ENCODE data around the gene NDUFA8. TPM values are rescaled to one million over a fixed set of nuclear protein-coding genes. Genes with fewer than 3 reads are reported as not detected.

NDUFA8 gene
- polyA plus RNA-seq, 1 donor (not counting 4 experiments of a cell fraction or from before 2014, with no cell fraction given): 105 TPM

GRCh38 chr9:122190597-122191381 lies 31.2 kb upstream of the NDUFA8 start:
- FAIRE-seq: no peak
- DNase-seq (ENCODE audit: low read depth, low spot score): no peak
- no peak overlapping the region for H3K27ac ChIP-seq (ENCODE audit: control insufficient read depth, insufficient read depth, low read length)

GRCh38 chr9:122188369-122188768 lies 28.8 kb upstream of the NDUFA8 start:
- no peak for TF ChIP-seq CTCF (optimal IDR thresholded peaks at IDR 0.05 in 1 of 3, IDR thresholded peaks at IDR 0.05 in 1 of 3, conservative IDR thresholded peaks at IDR 0.05 in 1 of 3; ENCODE audit: extremely low read depth in 1 of 3, insufficient read depth in 2 of 3, low read length in 3 of 3)
- TF ChIP-seq EZH2 (IDR thresholded peaks at IDR 0.05; ENCODE audit: low read length): no peak
- FAIRE-seq: no peak
- Histone ChIP-seq H4K20me1 (ENCODE audit: control insufficient read depth, extremely low read depth, insufficient read depth, low read length) (no peaks in the 10 kb centered on the region), H3K9me3 (ENCODE audit: control insufficient read depth, low read depth, low read length) (no peaks in the 10 kb centered on the region), H3K4me3 (ENCODE audit: control insufficient read depth in 2 of 3, extremely low read depth in 1 of 3, insufficient read depth in 2 of 3, low read depth in 1 of 3, low read length in 3 of 3) (no peak overlapping the region), H3K79me2 (ENCODE audit: control insufficient read depth, insufficient read depth, low read length) (no peaks in the 10 kb centered on the region), H3K4me1 (ENCODE audit: control insufficient read depth, extremely low read depth, insufficient read depth, low read length) (peaks cover 9% of the 10 kb centered on the region), H2AFZ (ENCODE audit: control insufficient read depth, low read length) (no peak overlapping the region), H3K9me1 (ENCODE audit: control insufficient read depth, extremely low read depth, insufficient read depth, low read length) (no peaks in the 10 kb centered on the region), H3K27me3 (ENCODE audit: control insufficient read depth, extremely low read depth, insufficient read depth, low read length) (peaks cover 7% of the 10 kb centered on the region), H3K4me2 (ENCODE audit: control insufficient read depth, extremely low read depth, insufficient read depth, low read depth, low read length) (no peak overlapping the region), H3K27ac (ENCODE audit: control insufficient read depth, insufficient read depth, low read length) (no peak overlapping the region), H3K9ac (ENCODE audit: control insufficient read depth, extremely low read depth, insufficient read depth, low read length) (no peak overlapping the region), H3K36me3 (ENCODE audit: control insufficient read depth in 2 of 2, extremely low read depth in 1 of 2, insufficient read depth in 2 of 2, low read length in 2 of 2) (no peaks in the 10 kb centered on the region)
- DNase-seq (ENCODE audit: low read depth, low spot score): no peak
- dilution Hi-C loops (cut with MboI; ENCODE audit: extremely low pct_ligation_motif_present, low sequenced_read_pairs): no loop called here

More at GRCh38 chr9:122190597-122191381, 31.2 kb upstream of the NDUFA8 start:
- Histone ChIP-seq H3K9me3 (ENCODE audit: control insufficient read depth, low read depth, low read length) (no peaks in the 10 kb centered on the region), H3K36me3 (ENCODE audit: control insufficient read depth in 2 of 2, extremely low read depth in 1 of 2, insufficient read depth in 2 of 2, low read length in 2 of 2) (no peaks in the 10 kb centered on the region), H3K4me3 (ENCODE audit: control insufficient read depth in 2 of 3, extremely low read depth in 1 of 3, insufficient read depth in 2 of 3, low read depth in 1 of 3, low read length in 3 of 3) (no peak overlapping the region), H2AFZ (ENCODE audit: control insufficient read depth, low read length) (no peak overlapping the region), H3K4me2 (ENCODE audit: control insufficient read depth, extremely low read depth, insufficient read depth, low read depth, low read length) (no peak overlapping the region), H3K4me1 (ENCODE audit: control insufficient read depth, extremely low read depth, insufficient read depth, low read length) (peaks cover 9% of the 10 kb centered on the region), H3K27me3 (ENCODE audit: control insufficient read depth, extremely low read depth, insufficient read depth, low read length) (no peaks in the 10 kb centered on the region), H3K9ac (ENCODE audit: control insufficient read depth, extremely low read depth, insufficient read depth, low read length) (no peak overlapping the region), H3K79me2 (ENCODE audit: control insufficient read depth, insufficient read depth, low read length) (no peaks in the 10 kb centered on the region), H4K20me1 (ENCODE audit: control insufficient read depth, extremely low read depth, insufficient read depth, low read length) (no peaks in the 10 kb centered on the region), H3K9me1 (ENCODE audit: control insufficient read depth, extremely low read depth, insufficient read depth, low read length) (no peaks in the 10 kb centered on the region)
- dilution Hi-C loops (cut with MboI; ENCODE audit: extremely low pct_ligation_motif_present, low sequenced_read_pairs): no loop called here
- TF ChIP-seq CTCF (optimal IDR thresholded peaks at IDR 0.05 in 1 of 3, IDR thresholded peaks at IDR 0.05 in 1 of 3, conservative IDR thresholded peaks at IDR 0.05 in 1 of 3; ENCODE audit: extremely low read depth in 1 of 3, insufficient read depth in 2 of 3, low read length in 3 of 3) (no peak), EZH2 (IDR thresholded peaks at IDR 0.05; ENCODE audit: low read length) (no peak)
